ENCODE data around the gene CDH26. TPM values are rescaled to one million over a fixed set of nuclear protein-coding genes. Genes with fewer than 3 reads are reported as not detected.

Gene CDH26
- total and polyA plus RNA-seq, 2 donors (not counting 1 experiment from before 2014, with no cell fraction given): 1.8 to 2.3 TPM

GRCh38 chr20:60048634-60049521, 90.7 kb downstream of the CDH26 start:
- Mint-ChIP-seq H3K4me3 (no peak overlapping the region), H3K27me3 (peaks cover 17% of the 10 kb centered on the region), H3K27ac (no peak overlapping the region), H3K4me1 (no peaks in the 10 kb centered on the region), H3K9me3 (ENCODE audit: insufficient read depth) (peaks cover 5% of the 10 kb centered on the region)
- Histone ChIP-seq H3K4me1 (ENCODE audit: control insufficient read depth in 2 of 2, insufficient read depth in 2 of 2, low read length in 2 of 2) (no peaks in the 10 kb centered on the region), H3K4me3 (ENCODE audit: control extremely low read depth in 1 of 5, extremely low read depth in 1 of 5, insufficient read depth in 1 of 5, low read depth in 2 of 5, low read length in 4 of 5) (no peak overlapping the region), H3K27me3 (replicated peaks in 1 of 4; ENCODE audit: control extremely low read depth in 1 of 4, control insufficient read depth in 3 of 4, insufficient read depth in 4 of 4, low read length in 3 of 4) (peaks cover 0 to 6% (median 0%) of the 10 kb centered on the region in 4 experiments), H4K20me1 (ENCODE audit: control insufficient read depth, insufficient read depth, low read length, poor library complexity, severe bottlenecking) (no peaks in the 10 kb centered on the region), H2AFZ (ENCODE audit: insufficient read depth, low read depth, low read length, poor library complexity, severe bottlenecking) (no peak overlapping the region), H3K79me2 (ENCODE audit: control insufficient read depth, insufficient read depth, low read length) (no peaks in the 10 kb centered on the region), H3K27ac (ENCODE audit: low read length in 2 of 2) (no peak overlapping the region), H3K9me3 (ENCODE audit: control extremely low read depth in 1 of 3, control insufficient read depth in 2 of 3, insufficient read depth in 1 of 3, low read length in 2 of 3) (peaks cover 0 to 4% (median 0%) of the 10 kb centered on the region in 3 donors), H3K9ac (ENCODE audit: low read length) (no peak overlapping the region), H3K4me2 (replicated peaks; ENCODE audit: low read depth, low read length, poor library complexity, severe bottlenecking) (no peak overlapping the region), H3K36me3 (replicated peaks in 1 of 2; ENCODE audit: control extremely low read depth in 1 of 2, control insufficient read depth in 1 of 2, extremely low read depth in 1 of 2, insufficient read depth in 2 of 2, low read length in 1 of 2) (no peaks in the 10 kb centered on the region)
- intact Hi-C loops (cut with micrococcal nuclease): no loop called here
- DNase-seq (no peak), ATAC-seq (ENCODE audit: low read depth) (no peak)
- CTCF ChIA-PET: no interaction called here
- WGBS (ENCODE audit: insufficient coverage): 99% methylated on average over 9 of the region's 11 CpGs
- TF ChIP-seq CTCF (IDR thresholded peaks at IDR 0.05) (no peak), EZH2 (IDR thresholded peaks at IDR 0.05; ENCODE audit: borderline replicate concordance, insufficient read depth, low read depth, low read length, poor library complexity, severe bottlenecking) (no peak)
- POLR2A ChIA-PET: no interaction called here

- ATAC-seq (ENCODE audit: low read depth) (no peak), DNase-seq (no peak)
- Histone ChIP-seq H3K4me1 (ENCODE audit: control insufficient read depth in 2 of 2, insufficient read depth in 2 of 2, low read length in 2 of 2) (peaks cover 0 to under 1% of the 10 kb centered on the region in 2 donors), H3K4me2 (replicated peaks; ENCODE audit: low read depth, low read length, poor library complexity, severe bottlenecking) (no peak overlapping the region), H3K9me3 (ENCODE audit: control extremely low read depth in 1 of 3, control insufficient read depth in 2 of 3, insufficient read depth in 1 of 3, low read length in 2 of 3) (peaks cover 0 to 4% (median 0%) of the 10 kb centered on the region in 3 donors), H3K79me2 (ENCODE audit: control insufficient read depth, insufficient read depth, low read length) (no peaks in the 10 kb centered on the region), H3K36me3 (replicated peaks in 1 of 2; ENCODE audit: control extremely low read depth in 1 of 2, control insufficient read depth in 1 of 2, extremely low read depth in 1 of 2, insufficient read depth in 2 of 2, low read length in 1 of 2) (no peaks in the 10 kb centered on the region), H3K4me3 (ENCODE audit: control extremely low read depth in 1 of 5, extremely low read depth in 1 of 5, insufficient read depth in 1 of 5, low read depth in 2 of 5, low read length in 4 of 5) (no peak overlapping the region), H3K9ac (ENCODE audit: low read length) (no peak overlapping the region), H3K27me3 (replicated peaks in 1 of 4; ENCODE audit: control extremely low read depth in 1 of 4, control insufficient read depth in 3 of 4, insufficient read depth in 4 of 4, low read length in 3 of 4) (peaks cover 0 to 6% (median 0%) of the 10 kb centered on the region in 4 experiments), H3K27ac (ENCODE audit: low read length in 2 of 2) (no peak overlapping the region), H4K20me1 (ENCODE audit: control insufficient read depth, insufficient read depth, low read length, poor library complexity, severe bottlenecking) (no peaks in the 10 kb centered on the region), H2AFZ (ENCODE audit: insufficient read depth, low read depth, low read length, poor library complexity, severe bottlenecking) (no peak overlapping the region)
- Mint-ChIP-seq H3K27me3 (peaks cover 13% of the 10 kb centered on the region), H3K4me1 (no peaks in the 10 kb centered on the region), H3K9me3 (ENCODE audit: insufficient read depth) (peaks cover 3% of the 10 kb centered on the region), H3K4me3 (no peak overlapping the region), H3K27ac (no peak overlapping the region)
- TF ChIP-seq CTCF (IDR thresholded peaks at IDR 0.05) (no peak), EZH2 (IDR thresholded peaks at IDR 0.05; ENCODE audit: borderline replicate concordance, insufficient read depth, low read depth, low read length, poor library complexity, severe bottlenecking) (no peak)
- WGBS (ENCODE audit: insufficient coverage): 60% methylated on average over 1 of the region's 5 CpGs
- POLR2A ChIA-PET: no interaction called here
- CTCF ChIA-PET: no interaction called here
- intact Hi-C loops (cut with micrococcal nuclease): no loop called here
Observed at GRCh38 chr20:60049601-60050000, 91.4 kb downstream of the CDH26 start.

All from B cell (primary cell).